Measurements from ENCODE around the gene SNRPD2.

The SNRPD2 gene

GRCh38 chr19:45716359-45717130, 24.8 kb upstream of the SNRPD2 start:
- TF ChIP-seq CEBPB (IDR thresholded peaks at IDR 0.05) = no peak
- TF ChIP-seq NFIC (IDR thresholded peaks at IDR 0.05) = no peak
- TF ChIP-seq TEAD4 (IDR thresholded peaks at IDR 0.05) = peak; percentile 13; the same call in 1 of the 2 replicates

- TF ChIP-seq CEBPB (IDR thresholded peaks at IDR 0.05) = no peak
- TF ChIP-seq NFIC (IDR thresholded peaks at IDR 0.05) = no peak
- TF ChIP-seq EGR1 (IDR thresholded peaks at IDR 0.05) = no peak
- no peak for TF ChIP-seq ZBTB7A (IDR thresholded peaks at IDR 0.05; ENCODE audit: low read depth)
- TF ChIP-seq, protein P1, sequence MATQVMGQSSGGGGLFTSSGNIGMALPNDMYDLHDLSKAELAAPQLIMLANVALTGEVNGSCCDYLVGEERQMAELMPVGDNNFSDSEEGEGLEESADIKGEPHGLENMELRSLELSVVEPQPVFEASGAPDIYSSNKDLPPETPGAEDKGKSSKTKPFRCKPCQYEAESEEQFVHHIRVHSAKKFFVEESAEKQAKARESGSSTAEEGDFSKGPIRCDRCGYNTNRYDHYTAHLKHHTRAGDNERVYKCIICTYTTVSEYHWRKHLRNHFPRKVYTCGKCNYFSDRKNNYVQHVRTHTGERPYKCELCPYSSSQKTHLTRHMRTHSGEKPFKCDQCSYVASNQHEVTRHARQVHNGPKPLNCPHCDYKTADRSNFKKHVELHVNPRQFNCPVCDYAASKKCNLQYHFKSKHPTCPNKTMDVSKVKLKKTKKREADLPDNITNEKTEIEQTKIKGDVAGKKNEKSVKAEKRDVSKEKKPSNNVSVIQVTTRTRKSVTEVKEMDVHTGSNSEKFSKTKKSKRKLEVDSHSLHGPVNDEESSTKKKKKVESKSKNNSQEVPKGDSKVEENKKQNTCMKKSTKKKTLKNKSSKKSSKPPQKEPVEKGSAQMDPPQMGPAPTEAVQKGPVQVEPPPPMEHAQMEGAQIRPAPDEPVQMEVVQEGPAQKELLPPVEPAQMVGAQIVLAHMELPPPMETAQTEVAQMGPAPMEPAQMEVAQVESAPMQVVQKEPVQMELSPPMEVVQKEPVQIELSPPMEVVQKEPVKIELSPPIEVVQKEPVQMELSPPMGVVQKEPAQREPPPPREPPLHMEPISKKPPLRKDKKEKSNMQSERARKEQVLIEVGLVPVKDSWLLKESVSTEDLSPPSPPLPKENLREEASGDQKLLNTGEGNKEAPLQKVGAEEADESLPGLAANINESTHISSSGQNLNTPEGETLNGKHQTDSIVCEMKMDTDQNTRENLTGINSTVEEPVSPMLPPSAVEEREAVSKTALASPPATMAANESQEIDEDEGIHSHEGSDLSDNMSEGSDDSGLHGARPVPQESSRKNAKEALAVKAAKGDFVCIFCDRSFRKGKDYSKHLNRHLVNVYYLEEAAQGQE (IDR thresholded peaks at IDR 0.05; ENCODE audit: low read depth) = no peak
- no peak for TF ChIP-seq RAD21 (IDR thresholded peaks at IDR 0.05; ENCODE audit: low read depth)
- no peak for TF ChIP-seq EP300 (IDR thresholded peaks at IDR 0.05; ENCODE audit: borderline replicate concordance)
- no peak for TF ChIP-seq TCF12 (IDR thresholded peaks at IDR 0.05; ENCODE audit: low read depth)
- TF ChIP-seq USF1 (IDR thresholded peaks at IDR 0.05) = no peak
- no peak for TF ChIP-seq TEAD4 (IDR thresholded peaks at IDR 0.05)
- TF ChIP-seq MAX (IDR thresholded peaks at IDR 0.05) = no peak
- no peak for TF ChIP-seq TAF1 (IDR thresholded peaks at IDR 0.05; ENCODE audit: low read depth)
- no peak for TF ChIP-seq FOXM1 (IDR thresholded peaks at IDR 0.05; ENCODE audit: borderline replicate concordance, low read depth)
- TF ChIP-seq YY1 (IDR thresholded peaks at IDR 0.05; ENCODE audit: low read depth) = no peak
- TF ChIP-seq CREB1 (IDR thresholded peaks at IDR 0.05; ENCODE audit: low read depth) = no peak
Measured at GRCh38 chr19:45715139-45715538, 23.4 kb upstream of the SNRPD2 start.

GRCh38 chr19:45713141-45713540, 21.4 kb upstream of the SNRPD2 start:
- TF ChIP-seq YY1 (IDR thresholded peaks at IDR 0.05; ENCODE audit: low read depth) = no peak
- TF ChIP-seq CREB1 (IDR thresholded peaks at IDR 0.05; ENCODE audit: low read depth) = no peak
- no peak for TF ChIP-seq RAD21 (IDR thresholded peaks at IDR 0.05; ENCODE audit: low read depth)
- TF ChIP-seq NFIC (IDR thresholded peaks at IDR 0.05) = no peak
- no peak for TF ChIP-seq EP300 (IDR thresholded peaks at IDR 0.05; ENCODE audit: borderline replicate concordance)
- TF ChIP-seq MAX (IDR thresholded peaks at IDR 0.05) = no peak
- no peak for TF ChIP-seq ZBTB7A (IDR thresholded peaks at IDR 0.05; ENCODE audit: low read depth)
- TF ChIP-seq TEAD4 (IDR thresholded peaks at IDR 0.05) = no peak
- TF ChIP-seq EGR1 (IDR thresholded peaks at IDR 0.05) = no peak
- no peak for TF ChIP-seq USF1 (IDR thresholded peaks at IDR 0.05)
- TF ChIP-seq CEBPB (IDR thresholded peaks at IDR 0.05) = no peak
- TF ChIP-seq, protein P1 (IDR thresholded peaks at IDR 0.05; ENCODE audit: low read depth) = no peak
- TF ChIP-seq FOXM1 (IDR thresholded peaks at IDR 0.05; ENCODE audit: borderline replicate concordance, low read depth) = no peak
- no peak for TF ChIP-seq TCF12 (IDR thresholded peaks at IDR 0.05; ENCODE audit: low read depth)
- TF ChIP-seq TAF1 (IDR thresholded peaks at IDR 0.05; ENCODE audit: low read depth) = no peak

DNA sequence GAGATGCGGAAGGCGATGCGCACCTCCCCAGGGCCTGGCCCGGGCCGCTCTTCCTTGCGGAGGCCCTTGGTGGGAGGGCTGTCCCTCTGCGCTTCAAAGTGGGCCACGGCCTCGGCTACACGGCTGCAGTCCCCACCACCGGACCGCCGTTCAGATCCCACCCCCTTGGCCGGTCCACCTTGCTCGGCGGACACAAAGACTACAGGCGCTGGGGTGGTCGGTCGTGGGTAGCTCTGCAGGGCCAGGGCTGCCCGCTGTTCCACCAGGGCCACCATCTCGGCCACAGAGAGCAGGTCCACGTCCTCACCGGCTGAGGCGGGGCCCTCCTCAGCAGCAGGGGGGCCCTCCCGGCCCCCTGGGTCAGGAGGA, 20.9 kb upstream of the SNRPD2 start:
- TF ChIP-seq TCF12 (IDR thresholded peaks at IDR 0.05; ENCODE audit: low read depth) (no peak), MAX (IDR thresholded peaks at IDR 0.05) (no peak), EP300 (IDR thresholded peaks at IDR 0.05; ENCODE audit: borderline replicate concordance) (no peak), ZBTB7A (IDR thresholded peaks at IDR 0.05; ENCODE audit: low read depth) (no peak), TAF1 (IDR thresholded peaks at IDR 0.05; ENCODE audit: low read depth) (no peak), USF1 (IDR thresholded peaks at IDR 0.05) (no peak), CREB1 (IDR thresholded peaks at IDR 0.05; ENCODE audit: low read depth) (no peak), EGR1 (IDR thresholded peaks at IDR 0.05) (no peak), TEAD4 (IDR thresholded peaks at IDR 0.05) (no peak), CEBPB (IDR thresholded peaks at IDR 0.05) (no peak), FOXM1 (IDR thresholded peaks at IDR 0.05; ENCODE audit: borderline replicate concordance, low read depth) (no peak), NFIC (IDR thresholded peaks at IDR 0.05) (no peak), YY1 (IDR thresholded peaks at IDR 0.05; ENCODE audit: low read depth) (no peak)
- TF ChIP-seq, protein P1 (IDR thresholded peaks at IDR 0.05; ENCODE audit: low read depth) = no peak

Measured in Ishikawa (cell line).